IPS-NIHi7 (cell line): ENCODE data around the gene EFR3B.

Experiments used
- DNase-seq: peaks from one replicate; pipeline ENCODE4 v3.0.0; 2012; ENCODE audit warnings: mixed read lengths; ENCODE audit errors: extremely low spot score

Gene EFR3B

DNA sequence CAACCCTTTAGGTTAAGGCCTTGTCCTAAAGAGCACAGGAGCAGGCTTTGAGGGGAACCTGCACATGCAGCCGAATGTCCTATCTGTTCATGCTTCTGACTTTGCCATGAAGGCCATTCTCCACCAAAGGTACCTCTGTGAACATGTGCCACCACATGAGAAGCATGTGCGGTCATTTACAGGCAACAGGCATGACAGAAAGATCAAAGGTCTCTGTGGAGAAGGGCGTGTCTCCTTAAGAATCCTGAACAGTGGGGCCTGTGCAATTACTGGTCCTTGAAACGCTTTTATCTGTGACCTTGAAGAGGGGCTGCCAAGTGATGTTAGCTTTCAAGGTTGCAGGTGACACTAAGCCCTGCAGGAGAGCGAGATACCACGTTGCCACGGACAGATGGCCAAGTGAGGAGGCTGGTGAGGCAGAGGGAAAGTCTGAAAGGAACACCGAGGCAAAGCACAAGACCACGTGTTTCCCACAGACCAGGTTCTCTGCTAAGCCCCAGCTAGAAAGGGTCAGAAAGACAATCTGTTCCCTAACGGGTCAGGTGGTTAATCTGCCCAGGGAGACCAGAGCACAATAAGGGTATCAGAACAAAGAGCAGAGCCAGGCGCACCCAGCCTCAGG, 146.0 kb downstream of the EFR3B start:
- no peak for DNase-seq

DNA sequence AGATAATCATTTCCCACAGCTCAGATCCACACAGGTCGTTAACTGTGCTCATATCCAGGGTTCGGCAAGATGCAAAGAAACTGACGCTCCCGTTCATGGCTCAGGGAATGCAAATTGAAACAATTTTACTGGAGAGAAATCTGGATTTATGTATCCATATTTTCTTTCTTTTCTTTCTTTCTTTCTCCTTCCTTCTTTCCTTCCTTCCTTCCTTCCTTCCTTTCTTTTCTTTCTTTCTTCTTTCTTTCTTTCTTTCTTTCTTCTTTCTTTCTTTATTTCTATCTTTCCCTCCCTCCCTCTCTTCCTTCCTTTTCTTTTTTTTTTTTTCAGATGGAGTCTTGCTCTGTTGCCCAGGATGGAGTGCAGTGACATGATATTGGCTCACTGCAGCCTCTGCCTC, 146.5 kb downstream of the EFR3B start:
- no peak for DNase-seq

DNA sequence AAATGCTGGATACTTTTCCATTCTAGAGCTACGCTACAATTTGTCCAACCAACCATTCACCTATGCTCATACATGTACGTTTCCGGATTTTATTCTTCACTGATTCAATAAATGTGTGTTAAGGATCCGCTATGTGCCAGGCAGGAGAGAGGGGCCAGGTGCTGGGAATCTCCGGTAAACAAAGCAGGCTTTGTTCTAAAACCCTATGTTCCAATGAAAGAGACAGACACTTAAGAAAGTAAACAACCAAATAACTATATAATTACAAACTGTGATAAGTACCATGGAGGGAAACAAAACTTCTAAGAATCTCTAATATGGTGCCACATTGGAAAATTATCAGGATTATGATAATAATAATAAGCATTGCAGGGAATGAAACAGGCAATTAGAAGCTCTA, 148.7 kb downstream of the EFR3B start:
- DNase-seq, result no peak

- DNase-seq, result no peak
Measured at GRCh38 chr2:25194576-25195122, 152.8 kb downstream of the EFR3B start.

GRCh38 chr2:25197336-25198208, 155.7 kb downstream of the EFR3B start:
- DNase-seq, result no peak

GRCh38 chr2:25198209-25198525, 156.3 kb downstream of the EFR3B start:
- DNase-seq, result no peak

- no peak for DNase-seq
Measured at GRCh38 chr2:25198576-25198975, 156.7 kb downstream of the EFR3B start.

- no peak for DNase-seq
Measured at GRCh38 chr2:25201265-25201664, 159.4 kb downstream of the EFR3B start.

DNA sequence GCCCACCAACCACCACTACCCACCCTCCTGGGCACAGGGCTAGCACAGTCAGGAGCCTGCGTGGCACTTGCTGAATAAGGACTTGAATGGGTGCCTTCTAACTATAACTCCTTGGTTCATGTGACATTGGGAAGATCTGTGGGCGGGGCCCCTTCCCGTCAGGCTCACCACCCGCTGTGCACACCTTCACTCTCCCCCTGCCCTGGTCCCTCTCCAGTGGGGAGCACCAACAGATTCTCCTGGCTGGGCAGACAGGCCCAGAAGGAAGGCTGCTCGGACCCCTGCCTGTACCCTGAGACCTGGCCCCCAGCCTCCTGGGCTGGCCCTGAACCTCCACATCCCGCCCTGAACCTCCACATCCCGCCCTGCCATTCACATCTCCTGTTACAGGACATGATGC, 159.9 kb downstream of the EFR3B start:
- no peak for DNase-seq

DNA sequence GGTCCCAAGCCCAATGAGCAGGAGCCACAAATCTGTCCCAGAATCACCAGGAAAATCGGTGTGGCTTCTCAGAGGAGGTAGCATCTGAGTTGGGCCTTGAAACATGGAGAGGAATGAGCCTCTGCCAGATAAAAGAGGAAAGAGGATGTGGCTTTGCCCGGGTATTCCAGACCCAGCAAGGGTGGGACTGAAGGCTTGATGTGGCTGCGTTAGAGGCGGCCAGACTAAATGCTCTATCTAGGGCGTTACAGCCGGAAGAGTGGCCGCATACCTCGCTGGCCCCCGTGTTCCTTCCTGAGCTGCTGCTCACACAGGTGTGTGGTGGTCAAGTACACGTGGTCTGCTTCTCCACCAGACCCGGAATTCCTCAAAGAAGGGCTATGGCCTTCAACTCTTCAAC, 160.4 kb downstream of the EFR3B start:
- no peak for DNase-seq

DNA sequence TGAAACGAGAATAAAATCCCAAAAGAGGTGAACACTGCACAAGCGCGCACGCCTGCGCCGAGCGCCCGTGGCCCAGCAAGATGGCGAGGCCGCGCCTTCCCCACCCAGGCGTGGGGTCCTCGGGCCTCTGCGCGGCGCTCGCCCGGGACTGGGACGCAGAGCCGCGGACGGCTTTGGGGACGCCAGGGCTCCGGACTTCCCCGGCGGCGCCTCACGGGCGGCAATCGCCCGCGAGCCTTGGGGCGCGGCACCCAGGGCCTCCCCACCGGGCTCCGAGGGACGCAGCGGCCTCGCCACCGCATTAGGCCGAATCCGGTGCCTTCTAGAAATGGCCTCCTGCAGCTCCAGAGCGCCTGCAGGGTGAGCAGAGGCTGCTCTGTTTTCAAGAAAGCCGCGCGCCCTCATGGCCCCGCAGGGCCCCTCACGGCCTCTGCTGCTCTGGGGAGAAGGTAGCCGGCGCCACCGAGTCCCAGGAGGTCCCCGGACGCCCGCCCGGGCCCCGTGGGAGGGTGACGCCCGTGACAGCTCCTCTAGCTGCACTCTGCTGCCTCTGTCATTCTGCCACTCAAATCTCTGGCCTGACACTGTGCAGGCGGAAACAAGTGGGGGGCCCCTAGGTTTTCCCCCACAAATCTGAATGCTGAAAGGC, 162.4 kb downstream of the EFR3B start:
- no peak for DNase-seq

- no peak for DNase-seq
Measured at GRCh38 chr2:25207078-25207545, 165.2 kb downstream of the EFR3B start.
